Left lung (tissue), 10 donors: ENCODE data around the gene WDR20. TPM values are rescaled to one million over a fixed set of nuclear protein-coding genes. Genes with fewer than 3 reads are reported as not detected.

Experiments
- ATAC-seq: fragments of 200-7000 bp; cut with Tn5 transposase; one replicate; pipeline ENCODE4 v1.9.1; 2020; ENCODE audit warnings: moderate library complexity
- DNase-seq, 4 donors: peaks; one replicate each; pipeline ENCODE4 v3.0.0-alpha.2; 2013 to 2020
- H3K27ac ChIP-seq, 2 donors: fragments of 200-600 bp; sonication (generic) in 1 of 2; one replicate each; pipeline versions ENCODE4 v1.5.0 to v1.8.0; 2020 to 2021
- H3K27me3 ChIP-seq, 2 donors: fragments of 200-600 bp; sonication (generic) in 1 of 2; one replicate each; pipeline versions ENCODE4 v1.5.0 to v1.8.0; 2020 to 2021
- H3K36me3 ChIP-seq, 2 donors: fragments of 200-600 bp; sonication (generic) in 1 of 2; one replicate each; pipeline versions ENCODE4 v1.5.0 to v1.8.0; 2020 to 2021
- H3K4me1 ChIP-seq, 2 donors: fragments of 200-600 bp; one replicate each; pipeline ENCODE4 v1.8.0; 2021
- H3K4me3 ChIP-seq, 2 donors: fragments of 200-600 bp; sonication (generic) in 1 of 2; one replicate each; pipeline versions ENCODE4 v1.5.0 to v1.8.0; 2020 to 2021; ENCODE audit warnings: mild to moderate bottlenecking in 1 of 2
- H3K9me3 ChIP-seq, 2 donors: fragments of 200-600 bp; sonication (generic) in 1 of 2; one replicate each; pipeline versions ENCODE4 v1.5.0 to v1.8.0; 2020 to 2021
- intact Hi-C, 2 donors: fragments of 100-400 bp; cut with DNase I; formaldehyde crosslinking; loops; one replicate each; pipeline versions ENCODE4 v1.11.2 to v1.14.2; 2022
- polyA plus RNA-seq, 6 donors: library from polyadenylated mRNA; unstranded; fragments of 120-200 nt; gene quantifications; one replicate each; pipeline ENCODE4 v1.2.1, GENCODE V29; 2013; ENCODE audit not compliant: insufficient read length in 6 of 6
- total RNA-seq, 2 donors: library from RNA; stranded (reverse); fragmentation: NEBNext Ultra II Directional; extraction: Animal tissue kit (Norgen Biotek cat#: 25700); gene quantifications; one replicate each; pipeline ENCODE4 v1.2.1, GENCODE V29; 2021
- TF ChIP-seq, protein P1 (sequence below), 2 donors: fragments of 200-600 bp; sonication (generic) in 1 of 2; IDR thresholded peaks; one replicate each; pipeline versions ENCODE4 v1.5.0 to v1.8.0; 2021; ENCODE audit warnings: antibody characterized with exemption in 2 of 2
- donor health status: DM: no; HTN: yes; CAD: no.
- donor health status: DM: no; HTN: no; CAD: no.

The WDR20 gene
- total and polyA plus RNA-seq, 8 donors, result 22.4 to 28.4 (median 26.2) TPM

DNA sequence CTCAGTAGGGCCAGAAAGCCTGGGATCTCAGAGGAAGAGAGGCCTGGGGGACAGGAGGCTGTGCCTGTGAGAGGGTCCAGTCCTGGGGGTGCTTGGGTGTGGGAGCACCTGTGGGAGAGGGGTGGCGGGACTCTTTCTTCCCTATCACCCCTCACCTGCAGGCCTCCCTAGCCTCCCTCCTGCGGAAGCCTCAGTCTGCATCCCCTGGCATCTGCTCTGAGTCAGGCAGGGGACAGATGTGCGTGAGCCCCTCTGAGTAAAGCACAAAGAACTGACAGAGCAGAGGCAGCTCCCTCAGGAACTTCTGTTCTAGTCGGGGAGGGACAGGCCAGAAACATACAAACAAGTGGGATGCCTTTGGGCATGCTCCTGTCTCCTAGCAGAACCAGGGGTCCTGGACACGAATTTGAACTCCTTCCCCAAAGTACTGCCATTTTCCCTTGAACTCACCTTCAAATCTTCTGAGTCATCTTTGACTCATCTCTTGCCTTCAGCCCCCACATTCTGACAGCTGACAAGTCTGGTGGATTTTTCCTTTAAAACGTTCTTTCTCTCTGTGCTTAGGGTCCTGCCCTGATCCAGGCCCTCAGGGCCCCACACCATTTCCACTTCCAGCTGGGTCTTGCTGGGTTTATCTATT is 44.3 kb upstream of the WDR20 start:
- no peak for ATAC-seq
- Histone ChIP-seq H3K9me3 (no peaks in the 10 kb centered on the region), H3K4me3 (no peak overlapping the region), H3K4me1 (no peaks in the 10 kb centered on the region), H3K27ac (no peak overlapping the region), H3K27me3 (no peaks in the 10 kb centered on the region), H3K36me3 (no peaks in the 10 kb centered on the region)
- intact Hi-C loops, result no loop called here
- DNase-seq, result no peak
- TF ChIP-seq, protein P1, sequence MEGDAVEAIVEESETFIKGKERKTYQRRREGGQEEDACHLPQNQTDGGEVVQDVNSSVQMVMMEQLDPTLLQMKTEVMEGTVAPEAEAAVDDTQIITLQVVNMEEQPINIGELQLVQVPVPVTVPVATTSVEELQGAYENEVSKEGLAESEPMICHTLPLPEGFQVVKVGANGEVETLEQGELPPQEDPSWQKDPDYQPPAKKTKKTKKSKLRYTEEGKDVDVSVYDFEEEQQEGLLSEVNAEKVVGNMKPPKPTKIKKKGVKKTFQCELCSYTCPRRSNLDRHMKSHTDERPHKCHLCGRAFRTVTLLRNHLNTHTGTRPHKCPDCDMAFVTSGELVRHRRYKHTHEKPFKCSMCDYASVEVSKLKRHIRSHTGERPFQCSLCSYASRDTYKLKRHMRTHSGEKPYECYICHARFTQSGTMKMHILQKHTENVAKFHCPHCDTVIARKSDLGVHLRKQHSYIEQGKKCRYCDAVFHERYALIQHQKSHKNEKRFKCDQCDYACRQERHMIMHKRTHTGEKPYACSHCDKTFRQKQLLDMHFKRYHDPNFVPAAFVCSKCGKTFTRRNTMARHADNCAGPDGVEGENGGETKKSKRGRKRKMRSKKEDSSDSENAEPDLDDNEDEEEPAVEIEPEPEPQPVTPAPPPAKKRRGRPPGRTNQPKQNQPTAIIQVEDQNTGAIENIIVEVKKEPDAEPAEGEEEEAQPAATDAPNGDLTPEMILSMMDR (IDR thresholded peaks at IDR 0.05), result no peak

DNA sequence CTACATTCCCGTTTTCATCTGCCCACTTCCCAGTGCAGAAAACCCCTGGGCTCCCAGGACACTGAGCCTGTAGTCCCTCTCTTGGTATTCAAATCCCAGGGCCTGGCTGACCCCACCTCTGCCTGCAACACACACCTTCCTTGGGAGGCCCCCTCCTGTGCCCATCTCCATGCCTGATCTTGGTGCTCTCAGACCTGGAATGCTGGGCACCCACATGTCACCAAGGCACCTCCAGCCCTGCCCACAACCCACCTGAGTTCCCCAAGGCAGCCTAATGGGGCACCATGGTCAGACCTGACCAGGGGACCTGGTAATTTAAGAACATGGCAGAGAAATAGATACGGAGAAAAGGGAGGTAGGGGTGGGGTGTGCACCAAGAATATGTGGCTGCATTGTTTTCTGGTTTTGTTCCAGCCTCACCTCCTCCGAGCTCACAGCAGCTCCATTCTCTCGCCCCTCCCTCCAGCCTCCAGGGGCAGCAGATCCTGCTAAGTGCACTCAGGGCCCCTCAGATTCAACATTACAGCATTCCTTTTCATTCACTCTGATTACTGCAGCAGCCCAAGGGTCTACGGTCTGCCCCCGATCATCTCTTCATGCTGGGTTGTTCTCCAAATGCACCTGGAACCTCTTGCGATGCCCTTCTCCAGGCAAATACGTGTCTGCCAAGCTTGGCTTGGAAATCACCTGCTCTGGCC is 43.7 kb upstream of the WDR20 start:
- Histone ChIP-seq H3K9me3 (no peaks in the 10 kb centered on the region), H3K27me3 (no peaks in the 10 kb centered on the region), H3K4me3 (no peak overlapping the region), H3K36me3 (no peaks in the 10 kb centered on the region), H3K27ac (no peak overlapping the region), H3K4me1 (no peaks in the 10 kb centered on the region)
- TF ChIP-seq, protein P1 (IDR thresholded peaks at IDR 0.05), result no peak
- intact Hi-C loops, result no loop called here
- peak; percentile 10 for ATAC-seq
- DNase-seq, result no peak

DNA sequence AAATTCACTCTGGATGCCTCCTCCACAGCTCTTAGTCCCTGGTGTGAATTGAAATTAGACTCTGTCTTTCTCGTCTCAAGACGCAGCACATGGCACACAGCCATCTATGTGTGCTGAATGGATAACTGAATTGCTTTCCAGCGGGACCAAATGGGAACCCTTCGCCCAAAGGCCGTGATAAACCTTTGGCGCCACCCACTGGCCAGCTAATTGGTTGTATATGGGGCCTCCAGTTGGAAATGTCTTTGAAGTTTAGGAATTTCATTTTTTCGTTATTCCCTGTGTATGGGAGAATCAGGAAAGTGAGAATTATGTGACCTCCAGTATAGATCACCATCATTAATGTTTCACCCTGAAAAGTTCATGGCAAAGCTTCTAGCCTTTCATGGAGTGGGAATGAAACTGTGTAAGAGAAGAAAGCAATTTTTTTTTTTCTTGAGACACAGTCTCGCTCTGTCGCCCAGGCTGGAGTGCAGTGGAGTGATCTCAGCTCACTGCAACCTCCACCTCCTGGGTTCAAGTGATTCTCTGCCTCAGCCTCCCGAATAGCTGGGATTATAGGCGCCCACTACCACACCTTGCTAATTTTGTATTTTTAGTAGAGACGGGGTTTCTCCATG is 43.0 kb upstream of the WDR20 start:
- no peaks in the 10 kb centered on the region for H3K4me1 ChIP-seq
- no peak overlapping the region for H3K27ac ChIP-seq
- ATAC-seq (peak; percentile 97), DNase-seq (peak; percentile 78 to 91 (median 86))
- no peaks in the 10 kb centered on the region for H3K9me3 ChIP-seq
- no peaks in the 10 kb centered on the region for H3K27me3 ChIP-seq
- TF ChIP-seq, protein P1 (IDR thresholded peaks at IDR 0.05), result peak; percentile 71 to 85
- no peaks in the 10 kb centered on the region for H3K36me3 ChIP-seq
- intact Hi-C loops, result no loop called here
- no peak overlapping the region for H3K4me3 ChIP-seq

DNA sequence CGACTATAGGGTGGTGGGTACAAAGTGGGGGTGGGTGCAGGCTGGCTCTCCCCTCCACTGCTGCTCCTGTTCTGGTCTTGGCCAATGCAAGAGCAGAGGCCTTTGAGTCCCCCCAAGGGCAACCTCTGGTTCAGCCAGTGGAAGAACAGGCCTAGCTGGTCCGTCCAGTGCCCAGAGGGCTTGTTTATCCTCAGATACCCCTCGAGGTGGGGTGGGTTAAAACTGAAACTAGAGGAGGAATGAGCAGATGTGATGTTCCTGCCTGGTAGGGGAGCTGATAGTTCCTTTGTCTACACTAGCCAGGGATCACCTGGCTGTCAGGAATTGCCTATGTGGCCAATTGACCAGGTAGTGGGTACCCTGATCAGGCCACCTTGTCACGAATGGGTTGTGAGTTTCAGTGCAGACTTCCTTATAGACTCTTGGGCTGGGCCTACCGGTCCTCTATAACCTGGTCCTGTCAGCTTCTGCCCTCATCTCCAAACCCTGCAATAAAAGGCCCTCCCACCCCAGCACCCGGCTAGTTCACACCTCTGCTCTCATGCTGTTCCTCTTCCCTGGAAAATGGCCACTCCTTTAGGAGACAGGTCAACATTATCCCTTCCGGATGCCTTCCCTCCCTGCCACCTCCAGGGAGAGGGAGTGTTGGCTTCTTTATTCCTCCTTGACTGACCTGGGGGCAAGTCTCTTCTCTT is 42.1 kb upstream of the WDR20 start:
- no peak overlapping the region for H3K27ac ChIP-seq
- TF ChIP-seq, protein P1 (IDR thresholded peaks at IDR 0.05), result no peak
- H3K36me3 ChIP-seq, result no peaks in the 10 kb centered on the region
- intact Hi-C loops, result no loop called here
- no peaks in the 10 kb centered on the region for H3K4me1 ChIP-seq
- ATAC-seq (no peak), DNase-seq (peak in 2 of 4 donors; percentile 22 to 74)
- no peak overlapping the region for H3K4me3 ChIP-seq
- no peaks in the 10 kb centered on the region for H3K27me3 ChIP-seq
- no peaks in the 10 kb centered on the region for H3K9me3 ChIP-seq
